Middle frontal gyrus (tissue), 1 donor: Measurements from ENCODE around the gene STK4.

Experiments used
- DNase-seq: peaks from one replicate; pipeline ENCODE4 v3.0.0-alpha.2; 2015; ENCODE audit warnings: low spot score; ENCODE audit errors: extremely low spot score

The STK4 gene

GRCh38 chr20:44952731-44953130, 13.6 kb upstream of the STK4 start:
- DNase-seq = no peak

- no peak for DNase-seq
These were observed 12.1 kb upstream of the STK4 start for GRCh38 chr20:44954211-44954610.

- DNase-seq = no peak
These were observed 11.0 kb upstream of the STK4 start for GRCh38 chr20:44955270-44955669.

GRCh38 chr20:44956410-44956809, 9.9 kb upstream of the STK4 start:
- DNase-seq = no peak

GRCh38 chr20:44958276-44958675, 8.0 kb upstream of the STK4 start:
- DNase-seq = no peak

- no peak for DNase-seq
These were observed 7.2 kb upstream of the STK4 start for GRCh38 chr20:44959082-44959637.

- no peak for DNase-seq
These were observed 6.6 kb upstream of the STK4 start for GRCh38 chr20:44959638-44960102.

- peak; percentile 91 for DNase-seq
These were observed 6.0 kb upstream of the STK4 start, which contains the start of gene TOMM34 for GRCh38 chr20:44960103-44960852. TSS of gene TOMM34 (minus strand) at chr20:44960397. CDS start at chr20:44960333, 64 bp downstream.

GRCh38 chr20:44961011-44961869, 5.1 kb upstream of the STK4 start:
- no peak for DNase-seq

GRCh38 chr20:44961870-44962267, 4.4 kb upstream of the STK4 start:
- no peak for DNase-seq

GRCh38 chr20:44962483-44962882, 3.8 kb upstream of the STK4 start:
- DNase-seq = no peak

- DNase-seq = no peak
These were observed 2.7 kb upstream of the STK4 start for GRCh38 chr20:44963325-44964215.

- DNase-seq = no peak
These were observed 672 bp upstream of the STK4 start for GRCh38 chr20:44965651-44966029.

GRCh38 chr20:44967207-44967807, 995 bp downstream of the STK4 start:
- DNase-seq = no peak

GRCh38 chr20:44969300-44969894, 3.1 kb downstream of the STK4 start:
- DNase-seq = no peak

GRCh38 chr20:44970243-44970757, 4.0 kb downstream of the STK4 start:
- DNase-seq = no peak

GRCh38 chr20:44973053-44973452, 6.7 kb downstream of the STK4 start:
- DNase-seq = no peak

- no peak for DNase-seq
These were observed 10.4 kb downstream of the STK4 start for GRCh38 chr20:44976698-44977097.

- DNase-seq = no peak
These were observed 12.8 kb downstream of the STK4 start for GRCh38 chr20:44979090-44979621.
